ENCODE data around the gene PRPF19.
"Not testable (repeated sequence)": the region's sequence is repeated elsewhere in the genome, so short reads cannot be mapped to it uniquely, and the experiment has no call there.

PRPF19 gene

DNA sequence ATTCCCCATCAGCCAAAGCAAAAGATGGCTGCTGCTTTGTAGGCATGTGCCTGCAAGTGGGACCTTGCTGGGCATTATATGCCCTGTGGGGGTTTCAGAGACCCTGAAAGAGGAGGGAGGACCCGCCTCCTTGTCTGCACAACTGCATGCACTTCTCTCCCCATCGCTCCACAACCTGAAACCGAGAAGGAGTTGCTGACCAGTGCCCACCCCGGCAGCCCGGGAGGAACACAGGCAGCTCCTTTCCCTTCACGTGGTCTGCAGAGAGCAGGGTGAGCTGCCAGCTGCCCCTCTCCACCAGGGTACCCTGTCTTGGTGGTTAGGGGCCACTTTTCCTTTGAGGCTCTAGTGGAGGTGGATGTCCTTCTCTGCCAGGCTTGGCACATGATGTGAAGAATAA is 16.5 kb upstream of the PRPF19 start:
- DNase-seq, result no peak

DNA sequence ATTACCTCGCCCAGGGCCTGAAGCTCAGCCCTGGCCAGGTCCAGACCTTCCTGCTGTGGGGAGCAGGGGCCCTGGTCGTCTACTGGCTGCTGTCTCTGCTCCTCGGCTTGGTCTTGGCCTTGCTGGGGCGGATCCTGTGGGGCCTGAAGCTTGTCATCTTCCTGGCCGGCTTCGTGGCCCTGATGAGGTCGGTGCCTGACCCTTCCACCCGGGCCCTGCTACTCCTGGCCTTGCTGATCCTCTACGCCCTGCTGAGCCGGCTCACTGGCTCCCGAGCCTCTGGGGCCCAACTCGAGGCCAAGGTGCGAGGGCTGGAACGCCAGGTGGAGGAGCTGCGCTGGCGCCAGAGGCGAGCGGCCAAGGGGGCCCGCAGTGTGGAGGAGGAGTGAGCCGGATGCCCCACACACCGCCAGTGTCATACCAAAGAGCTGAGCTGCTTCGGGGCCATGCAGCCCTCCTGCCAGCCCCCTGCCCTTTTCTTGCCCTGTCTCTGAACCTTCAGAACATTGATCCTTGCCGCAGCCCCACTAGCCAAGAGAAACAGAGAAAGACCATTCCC is 15.5 kb upstream of the PRPF19 start:
- DNase-seq, result no peak

DNA sequence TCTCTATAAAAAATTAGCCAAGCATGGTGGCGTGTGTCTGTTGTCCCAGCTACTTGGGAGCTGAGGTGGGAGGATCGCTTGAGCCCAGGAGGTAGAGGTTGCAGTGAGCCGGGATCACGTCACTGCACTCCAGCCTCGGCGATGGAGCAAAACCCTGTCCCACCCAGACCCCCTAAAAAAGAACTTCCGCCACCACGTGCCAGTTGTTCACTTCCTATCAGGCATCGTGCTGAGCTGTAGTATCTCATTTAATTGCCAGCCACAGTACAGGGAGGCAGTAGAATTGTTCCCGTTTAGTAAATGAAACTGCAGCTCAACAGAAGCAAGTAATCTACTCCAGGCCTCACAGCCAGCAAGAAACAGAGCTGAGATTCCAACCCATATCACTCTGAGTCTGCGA is 14.9 kb upstream of the PRPF19 start:
- DNase-seq, result no peak

DNA sequence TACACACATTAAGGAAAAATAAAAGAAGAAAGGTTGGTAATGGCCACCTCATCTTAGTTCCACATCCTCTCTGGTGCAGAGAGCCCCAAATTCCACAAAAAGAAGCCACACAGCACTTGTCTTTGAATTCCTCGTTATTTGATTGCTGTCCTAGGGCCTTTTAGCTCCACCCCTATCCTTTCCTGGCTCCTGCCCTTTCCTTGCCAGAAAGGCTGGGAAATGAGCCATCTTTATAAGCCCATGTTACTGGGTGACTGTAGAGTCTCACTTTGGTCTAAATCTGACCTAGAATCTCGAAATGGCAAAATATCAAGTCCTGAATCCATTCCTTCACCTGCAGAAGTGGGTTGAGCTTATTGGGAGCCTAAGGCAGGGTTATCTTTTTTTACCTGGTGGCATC is 13.6 kb upstream of the PRPF19 start:
- no peak for DNase-seq

DNA sequence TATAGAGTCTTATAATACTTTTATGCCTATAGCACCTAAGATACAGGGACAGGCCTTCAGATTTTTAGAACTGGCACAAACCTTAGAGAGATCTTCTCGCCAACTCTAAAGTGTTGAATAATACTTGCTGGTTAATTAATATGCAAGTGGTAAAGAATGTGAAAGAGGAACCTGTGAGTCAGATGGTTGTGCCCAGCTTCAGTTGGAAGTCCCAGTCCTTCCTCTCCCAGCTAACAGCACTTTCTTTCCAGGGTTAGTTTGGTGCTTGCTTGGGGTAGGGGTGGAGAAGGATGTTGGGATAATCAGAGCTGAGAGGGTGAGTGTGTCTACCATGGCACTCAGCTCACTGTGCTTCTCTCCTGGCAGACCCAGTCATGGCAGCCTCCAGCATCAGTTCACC is 12.9 kb upstream of the PRPF19 start:
- DNase-seq, result no peak

DNA sequence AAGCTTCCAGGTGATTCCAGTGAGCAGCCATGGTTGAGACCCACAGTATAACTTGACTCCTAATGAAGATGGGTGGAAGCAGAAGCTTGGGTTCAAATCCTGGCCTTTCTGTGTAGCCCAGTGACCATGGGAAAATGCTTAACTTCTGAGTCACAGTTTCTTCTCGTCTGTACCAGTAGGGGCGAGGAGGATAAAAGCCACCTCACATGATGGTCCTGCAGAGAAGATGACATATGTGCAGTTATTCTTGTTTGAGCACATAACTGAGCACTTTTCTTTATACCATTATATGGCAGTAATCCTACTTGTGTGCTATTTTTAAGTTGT is 12.5 kb upstream of the PRPF19 start:
- no peak for DNase-seq

DNA sequence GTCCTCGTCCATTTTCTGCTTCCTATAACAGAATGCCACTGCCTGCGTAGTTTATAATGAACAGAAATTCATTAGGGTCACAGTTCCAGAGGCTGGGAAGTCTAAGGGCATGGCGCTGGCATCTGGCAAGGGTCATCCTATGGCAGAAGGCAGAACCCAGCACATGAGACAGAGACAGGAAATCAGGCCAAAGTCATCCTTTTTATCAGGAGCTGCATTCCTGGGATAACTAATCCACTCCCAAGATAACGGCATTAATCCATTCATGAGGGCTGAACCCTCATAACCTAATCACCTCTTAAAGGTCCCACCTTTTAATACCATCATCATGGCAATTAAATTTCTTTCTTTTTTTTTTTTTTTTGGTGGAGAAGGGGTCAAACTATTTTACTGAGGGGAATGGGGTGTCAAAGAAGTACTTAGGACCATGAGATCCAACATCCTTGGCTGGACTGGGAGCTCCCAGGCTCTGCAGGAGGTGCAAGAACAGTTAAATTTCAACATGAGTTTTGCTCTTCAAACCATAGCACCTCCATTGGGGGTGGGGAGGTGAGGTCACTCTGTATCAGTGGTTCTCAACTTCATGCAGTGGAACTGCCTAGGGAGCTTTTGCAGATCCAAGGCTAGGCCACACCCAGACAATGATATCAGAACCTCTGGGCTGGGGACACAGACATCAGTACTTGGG is 12.0 kb upstream of the PRPF19 start:
- DNase-seq, result no peak

DNA sequence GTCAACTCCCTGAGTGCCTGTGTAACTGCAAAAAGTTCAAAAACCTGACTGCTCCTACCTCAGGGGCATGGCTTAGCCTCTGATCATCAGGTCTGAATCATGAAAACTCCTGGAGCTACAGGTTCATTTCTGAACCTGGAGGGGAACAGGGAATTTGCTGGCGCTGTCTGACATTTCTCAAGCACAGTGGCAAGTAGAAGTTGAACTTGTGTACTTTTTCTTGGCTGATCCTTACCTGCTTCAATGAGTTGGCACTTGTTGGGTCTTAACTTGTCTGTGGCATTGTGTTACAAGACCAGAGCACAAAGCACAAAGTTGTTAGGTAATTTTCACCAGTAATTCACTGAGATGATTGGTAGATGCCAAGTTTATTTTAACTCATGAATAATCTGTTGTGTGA is 10.9 kb upstream of the PRPF19 start:
- no peak for DNase-seq

DNA sequence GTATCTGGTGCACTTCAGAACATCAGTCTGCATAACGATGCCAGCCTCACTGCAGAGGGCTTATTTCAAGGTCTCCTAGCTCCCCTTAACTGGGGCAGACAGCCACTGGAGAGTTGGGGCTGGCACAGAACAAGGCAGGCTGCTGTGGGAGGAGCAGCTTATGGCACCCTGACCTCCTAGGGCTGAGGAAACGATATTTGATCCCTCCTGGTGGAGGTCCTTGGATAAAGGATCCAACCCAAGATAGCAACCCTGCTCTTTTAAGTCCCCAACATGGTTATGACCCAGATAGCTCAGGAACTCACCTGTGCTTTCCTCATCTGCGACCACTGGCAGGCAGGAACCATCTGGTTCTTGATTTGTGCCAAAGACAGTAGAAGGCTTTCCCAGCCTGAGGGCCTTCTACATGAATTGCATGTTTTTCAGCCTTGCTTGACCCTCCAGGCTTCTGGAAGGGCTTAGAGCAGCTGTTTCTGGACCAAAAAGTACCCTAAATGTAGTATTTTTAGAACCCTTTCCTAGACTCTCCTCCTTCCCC is 10.4 kb upstream of the PRPF19 start:
- DNase-seq, result no peak

DNA sequence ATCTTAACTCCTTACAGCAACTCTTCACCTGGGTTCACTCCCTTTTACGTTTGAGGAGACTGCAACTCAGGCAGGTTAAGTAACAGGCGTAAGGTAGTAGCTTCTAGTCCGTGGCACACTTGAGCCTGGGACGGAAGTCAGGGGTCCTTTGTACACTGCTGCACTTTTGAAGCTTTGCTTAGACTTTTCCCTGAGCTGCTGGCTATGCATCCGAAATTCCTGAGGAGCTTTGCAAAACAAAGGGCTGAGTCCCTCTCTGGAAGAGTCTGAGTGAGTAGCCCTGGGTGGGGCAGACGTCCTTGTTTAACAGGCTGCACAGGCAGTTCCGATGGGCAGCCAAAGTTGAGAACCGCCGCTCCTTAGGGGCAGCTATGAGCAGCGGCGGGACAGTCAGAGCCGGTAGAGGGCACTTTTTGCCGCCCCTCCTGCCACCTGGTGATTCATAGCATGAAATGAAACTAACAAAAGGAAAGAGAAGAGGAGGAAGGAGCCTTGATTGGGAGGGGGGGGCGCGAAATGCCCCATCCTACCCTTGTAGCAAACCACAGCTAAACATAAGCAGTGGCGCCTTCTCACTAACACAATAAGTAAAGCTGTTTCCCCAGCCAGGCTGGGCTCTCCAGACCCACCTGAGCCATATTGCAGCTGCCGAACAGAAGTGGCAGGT is 9.0 kb upstream of the PRPF19 start:
- DNase-seq, result no peak

DNA sequence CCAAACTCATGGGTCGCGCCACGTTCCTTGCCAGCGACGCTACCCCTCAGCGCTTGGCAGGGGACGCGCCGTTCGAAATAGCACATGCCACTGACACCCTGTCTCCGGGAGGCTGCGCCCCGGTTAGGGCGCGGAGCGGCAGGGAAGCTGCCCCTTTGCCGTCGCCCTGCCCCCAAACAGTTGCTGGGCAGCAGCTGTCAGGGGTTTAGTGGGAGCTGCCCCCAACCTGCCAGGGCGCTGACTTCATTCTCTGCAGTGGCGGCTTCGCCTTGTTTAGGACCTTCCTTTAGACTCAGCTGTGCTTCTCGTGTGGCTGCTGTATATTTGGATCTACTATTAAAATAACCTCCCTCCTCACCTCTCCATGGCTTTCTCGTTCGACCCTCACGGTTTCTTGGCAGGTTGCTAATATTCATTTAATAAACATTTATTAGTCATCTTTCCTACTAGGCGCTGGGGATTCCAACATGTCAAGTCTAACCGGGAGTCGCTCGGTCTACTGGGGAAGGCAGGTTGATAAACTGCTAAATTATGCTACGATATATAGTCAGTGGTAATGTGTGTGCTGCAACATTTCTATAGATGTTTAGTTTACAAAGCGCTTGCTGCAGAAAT is 8.4 kb upstream of the PRPF19 start:
- no peak for DNase-seq

DNA sequence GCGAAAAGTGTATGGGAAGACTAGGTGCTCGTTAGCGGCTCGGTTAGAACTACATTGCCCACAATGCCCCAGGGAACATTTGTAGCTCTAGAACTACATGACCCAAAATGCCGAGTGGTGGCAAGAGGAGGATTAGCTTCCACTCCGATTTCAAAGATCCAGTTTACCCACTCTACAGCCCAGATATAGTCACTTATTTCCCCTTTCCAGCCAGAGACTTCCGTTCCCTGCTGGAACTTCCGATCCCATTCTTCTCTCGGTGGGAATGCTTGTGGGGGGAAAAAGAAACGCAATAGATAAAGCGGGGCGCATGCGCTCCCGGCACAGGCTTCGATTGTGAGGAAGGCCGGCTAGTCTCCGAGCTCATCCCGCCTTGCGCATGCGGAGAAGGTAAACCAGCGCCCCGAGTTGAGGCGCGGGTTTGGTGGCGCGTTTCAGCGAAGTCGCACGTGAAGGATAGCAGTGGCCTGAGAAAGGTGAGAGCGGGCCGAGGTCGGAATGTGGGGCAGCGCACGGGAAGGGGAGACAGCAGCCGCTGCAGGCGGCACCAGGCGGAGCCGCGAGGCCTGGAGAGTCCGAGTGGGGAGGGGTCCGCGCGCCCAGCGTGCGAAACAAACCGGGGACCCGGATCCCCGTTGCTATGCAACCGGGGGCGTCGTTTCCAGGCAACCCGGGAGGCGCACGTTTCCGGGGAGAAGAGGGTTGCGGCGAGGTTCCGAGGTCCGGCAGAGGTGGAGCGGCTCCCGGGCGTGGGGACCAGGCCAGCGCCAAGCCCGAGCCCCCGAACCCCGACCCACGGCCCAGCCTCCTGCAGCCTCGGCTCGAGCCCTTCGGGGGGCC is 7.6 kb upstream of the PRPF19 start, which contains the start of gene TMEM109:
TSS of gene TMEM109 (plus strand) at position 366 of the 840 bp plus-strand sequence. CDS start 5,536 bp downstream, outside the sequence.
- DNase-seq, result peak; percentile 85

DNA sequence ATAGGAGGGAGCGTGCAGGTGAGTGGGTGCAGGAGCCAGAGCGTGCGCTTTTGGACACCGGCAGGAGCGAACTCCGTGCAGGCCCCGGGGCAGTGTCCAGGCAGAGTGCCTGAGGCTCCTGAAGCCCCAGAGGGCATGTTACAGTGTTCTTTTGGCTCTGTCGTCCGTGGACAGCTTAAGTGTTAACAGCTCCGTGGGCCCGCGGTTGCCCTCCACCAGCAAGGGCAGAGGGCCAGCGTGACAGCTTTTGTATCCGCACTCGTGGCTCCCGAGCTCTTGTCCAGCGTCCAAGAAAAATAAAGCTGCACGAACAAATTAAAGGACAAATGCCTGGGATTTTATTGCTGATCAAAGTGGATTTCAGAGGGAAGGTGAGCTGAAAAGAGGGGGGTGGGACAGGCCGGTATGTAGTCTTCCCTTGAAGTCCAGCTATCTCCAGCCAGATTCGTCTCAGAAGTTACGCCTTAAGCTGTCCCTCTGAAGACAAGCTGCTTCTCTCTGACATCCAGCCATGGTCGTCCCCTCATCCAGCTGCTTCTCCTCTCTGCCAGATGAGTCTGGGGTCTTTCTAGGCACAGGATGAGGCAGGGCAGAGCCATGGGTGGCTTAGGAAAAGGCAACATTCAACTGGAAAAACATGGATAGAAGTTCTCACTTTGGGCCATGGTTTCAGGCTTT is 6.6 kb upstream of the PRPF19 start:
- DNase-seq, result no peak

DNA sequence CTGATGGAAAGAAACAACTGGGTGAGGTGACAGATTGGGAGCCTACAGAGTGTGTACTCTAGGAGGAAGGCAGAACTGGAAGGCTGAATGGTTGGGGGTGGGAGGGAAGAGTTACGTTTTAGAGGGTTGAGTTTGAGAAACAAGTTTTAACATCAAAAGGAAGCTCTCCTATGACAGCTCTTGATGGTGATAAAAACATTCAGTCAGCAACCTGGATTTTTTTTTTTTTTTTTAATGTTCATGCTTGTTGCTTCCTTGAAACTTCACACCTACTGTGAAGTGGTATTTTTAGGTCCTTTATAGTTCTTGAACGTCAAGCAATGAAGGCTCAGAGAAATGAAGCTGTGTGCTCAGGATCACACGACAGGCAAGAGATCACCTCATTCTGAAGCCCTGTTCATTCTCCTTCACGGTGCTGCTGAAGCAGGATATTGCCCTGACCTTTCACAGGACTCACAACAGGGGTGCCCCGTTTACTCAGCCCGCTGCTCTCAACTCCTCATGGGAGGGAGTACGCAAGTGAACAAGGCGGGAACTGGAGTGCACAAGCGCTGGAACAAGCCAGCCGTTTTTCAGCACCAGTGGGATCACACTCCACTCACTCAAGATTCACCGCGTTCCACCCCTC is 6.0 kb upstream of the PRPF19 start:
- DNase-seq, result no peak

DNA sequence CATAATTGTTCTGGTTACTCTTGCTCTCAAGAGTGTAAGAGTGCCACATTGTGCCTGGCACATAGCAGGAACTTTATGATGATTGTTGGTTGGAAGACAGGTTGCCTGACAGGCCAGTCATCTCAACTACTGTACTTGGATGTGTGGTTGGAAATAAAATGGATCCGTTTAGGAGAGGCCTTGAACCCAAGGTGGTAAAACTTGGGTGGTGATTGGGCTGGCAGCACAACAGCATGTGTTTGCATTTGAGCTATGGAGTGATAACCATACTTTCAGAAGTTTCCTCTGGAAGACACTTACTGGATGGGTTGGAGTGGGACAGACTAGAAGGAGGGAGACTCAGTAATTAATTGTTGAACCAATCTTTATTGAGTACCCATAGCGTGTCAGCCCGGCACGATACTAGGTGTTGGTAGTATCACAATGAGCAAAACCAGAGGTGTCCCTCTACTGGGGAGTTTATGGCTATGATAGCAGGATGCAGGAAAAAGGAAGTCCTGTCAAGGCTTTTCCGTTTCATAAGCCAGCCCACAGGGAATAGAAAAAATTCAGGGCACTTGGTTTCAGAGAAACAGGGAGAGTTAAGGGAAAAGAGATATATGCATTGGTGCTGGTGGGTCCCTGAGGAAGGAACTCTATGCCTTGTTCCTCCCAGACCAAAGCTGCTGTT is 4.5 kb upstream of the PRPF19 start:
- DNase-seq, result no peak

DNA sequence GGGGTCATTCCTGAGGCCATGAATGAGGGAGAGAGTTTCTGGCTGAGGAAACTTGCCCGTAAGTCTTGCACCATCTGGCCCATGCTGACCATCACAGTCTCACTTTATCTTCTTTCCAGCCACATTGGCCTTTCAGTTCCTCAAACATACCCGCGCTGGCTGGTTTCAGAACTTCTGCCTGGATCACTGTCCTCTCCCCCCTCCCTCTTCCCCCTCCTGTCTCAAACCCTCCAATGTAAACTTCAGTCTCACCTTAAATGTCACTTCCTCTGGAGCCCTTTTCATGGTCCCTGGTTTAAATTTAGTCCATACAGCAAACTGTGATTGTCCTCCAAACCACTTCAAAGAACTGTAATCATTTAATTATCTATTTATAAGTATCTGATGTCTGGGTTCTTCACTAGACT is 3.9 kb upstream of the PRPF19 start:
- no peak for DNase-seq

DNA sequence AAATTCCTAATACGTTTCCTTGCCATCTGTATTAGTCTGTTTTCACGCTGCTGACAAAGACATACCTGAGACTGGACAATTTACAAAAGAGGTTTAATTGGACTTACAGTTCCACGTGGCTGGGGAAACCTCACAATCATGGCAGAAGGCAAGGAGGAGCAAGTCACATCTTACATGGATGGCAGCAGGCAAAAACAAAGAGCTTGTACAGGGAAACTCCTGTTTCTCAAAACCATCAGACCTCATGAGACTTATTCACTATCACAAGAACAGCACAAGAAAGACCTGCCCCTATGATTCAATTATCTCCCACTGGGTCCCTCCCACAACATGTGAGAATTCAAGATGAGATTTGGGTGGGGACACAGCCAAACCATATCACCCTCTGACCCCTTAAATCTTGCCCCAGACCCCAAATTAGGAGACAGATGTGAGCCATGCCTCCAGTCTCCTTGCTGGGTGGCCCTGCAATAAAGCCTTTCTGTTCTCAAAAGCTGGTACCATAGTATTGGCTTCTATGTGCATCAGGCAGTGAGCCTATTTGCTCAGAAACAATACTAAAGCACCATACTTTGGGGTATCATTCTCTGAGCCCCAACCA is 3.4 kb upstream of the PRPF19 start:
- DNase-seq, result not testable (repeated sequence)

DNA sequence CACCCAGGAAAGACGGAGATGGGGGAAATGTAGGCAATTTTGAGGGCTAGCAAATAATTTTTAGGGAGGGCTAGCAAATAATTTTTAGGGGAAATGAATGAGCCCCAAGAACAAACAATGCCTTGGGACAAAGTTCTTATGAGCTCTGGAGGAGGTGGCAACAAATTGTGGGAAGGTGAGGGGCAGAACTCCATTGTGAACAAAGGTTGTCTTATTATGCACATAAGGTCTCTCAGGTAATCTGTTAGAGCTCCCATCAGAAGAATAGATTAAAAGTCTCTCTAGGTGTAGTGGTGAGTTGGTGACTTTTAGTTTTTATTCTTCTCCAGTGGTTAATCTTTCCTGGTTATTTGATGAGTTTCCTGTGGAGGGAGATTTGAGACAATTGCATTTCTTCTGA is 2.4 kb upstream of the PRPF19 start:
- DNase-seq, result no peak

DNA sequence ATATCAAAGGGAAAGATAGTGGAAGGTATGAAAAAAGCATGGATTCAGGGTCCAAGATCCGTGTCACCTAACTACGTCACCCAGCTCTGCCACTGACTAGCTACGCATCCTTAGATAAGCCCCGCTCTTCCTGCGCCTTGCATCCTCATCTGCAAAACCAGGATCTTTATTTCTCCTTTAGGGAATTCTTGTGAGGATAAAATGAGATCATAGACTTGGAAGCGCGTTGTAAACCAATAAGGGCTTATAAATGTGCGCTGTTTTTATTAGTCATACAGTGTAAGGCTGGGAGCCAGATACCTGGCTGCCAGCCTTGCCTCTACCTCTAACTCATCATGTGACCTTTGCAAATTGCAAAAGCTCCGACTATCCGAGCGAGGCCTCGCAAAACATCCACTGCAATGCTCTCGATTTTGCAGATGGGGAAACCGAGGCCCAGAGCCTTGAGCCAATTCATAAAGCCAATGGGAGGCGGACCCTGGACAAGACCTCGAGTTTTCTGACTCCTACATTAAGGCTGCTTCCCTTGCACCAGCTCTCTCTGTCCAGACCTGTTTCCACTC is 753 bp downstream of the PRPF19 start:
- no peak for DNase-seq

DNA sequence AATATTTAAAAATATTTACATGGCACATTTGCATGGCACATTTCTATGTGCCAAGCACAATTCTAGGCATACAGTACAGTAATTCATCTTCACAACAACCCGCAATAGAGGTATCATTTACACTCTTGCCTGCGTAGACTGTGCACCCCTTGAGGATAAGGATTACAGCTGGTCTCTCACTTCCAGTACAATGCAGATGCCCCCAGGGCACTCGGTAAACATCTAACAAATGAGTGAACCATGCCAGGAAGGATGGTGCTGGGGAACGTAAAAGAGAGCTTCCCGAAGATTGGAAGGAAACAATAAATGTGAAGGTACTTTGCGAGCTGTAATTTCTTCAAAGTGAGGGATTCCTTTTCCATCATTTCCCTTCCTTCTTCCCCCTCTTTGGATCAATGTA is 1.3 kb downstream of the PRPF19 start:
- DNase-seq, result no peak

DNA sequence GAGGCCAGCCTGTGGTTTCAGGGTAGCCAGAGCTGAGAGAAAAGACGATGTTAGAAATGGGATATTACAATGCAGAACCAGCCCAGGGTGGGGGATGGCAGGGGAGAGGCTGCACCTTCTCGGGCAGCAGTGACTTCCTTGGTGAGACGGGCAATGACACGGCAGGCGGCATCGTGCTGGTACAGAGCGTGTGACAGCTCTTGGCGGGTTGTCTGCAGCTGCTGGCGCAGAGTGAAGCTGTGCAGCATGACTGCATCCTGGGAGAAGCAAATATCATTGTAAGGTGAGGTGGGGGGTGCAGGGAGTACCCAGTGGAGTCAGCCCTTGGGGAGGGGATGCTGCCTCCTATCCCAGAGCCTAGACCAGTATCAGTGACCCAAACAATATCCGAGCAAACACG is 3.8 kb downstream of the PRPF19 start:
- DNase-seq, result no peak

Data from NCI-H774 (cell line).